ENCODE data around the gene CCDC127.

The CCDC127 gene

DNA sequence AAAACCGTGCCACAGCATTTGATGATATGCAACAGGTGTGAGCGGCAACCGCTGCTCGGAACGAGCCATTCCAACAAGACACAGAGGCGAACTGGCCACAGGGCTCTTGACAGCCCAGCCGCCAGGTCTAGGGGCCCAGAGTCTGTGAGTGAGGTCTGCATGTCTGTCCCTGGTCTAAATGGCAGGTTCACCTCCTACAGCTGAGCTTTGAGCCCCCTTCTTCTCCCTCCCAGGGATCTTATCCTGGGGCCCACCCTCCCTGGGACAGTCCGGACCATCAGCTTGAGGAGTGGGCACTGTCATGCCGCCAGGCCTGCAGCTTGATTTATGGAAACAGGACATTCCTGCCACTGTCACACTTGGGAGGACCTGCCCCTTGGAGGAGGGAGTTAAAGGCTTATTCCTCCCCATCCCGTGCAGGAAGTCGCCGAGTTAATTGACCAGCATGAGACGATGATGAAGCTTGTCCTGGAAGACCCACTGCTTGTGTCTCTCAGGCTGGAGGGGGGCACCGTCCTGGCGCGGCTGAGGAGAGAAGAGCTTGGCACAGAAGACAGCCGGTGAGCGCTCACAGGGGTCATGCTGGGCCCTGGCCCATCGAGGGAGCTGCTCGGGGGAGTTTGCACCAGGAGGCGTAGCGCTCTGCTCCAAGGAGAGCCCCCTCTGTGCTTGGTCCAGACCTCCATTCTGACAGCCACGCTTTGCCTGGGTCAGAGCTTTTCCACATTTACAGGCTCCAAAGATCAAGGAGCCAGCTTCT lies 62.1 kb downstream of the CCDC127 start:
- DNase-seq: no peak

DNA sequence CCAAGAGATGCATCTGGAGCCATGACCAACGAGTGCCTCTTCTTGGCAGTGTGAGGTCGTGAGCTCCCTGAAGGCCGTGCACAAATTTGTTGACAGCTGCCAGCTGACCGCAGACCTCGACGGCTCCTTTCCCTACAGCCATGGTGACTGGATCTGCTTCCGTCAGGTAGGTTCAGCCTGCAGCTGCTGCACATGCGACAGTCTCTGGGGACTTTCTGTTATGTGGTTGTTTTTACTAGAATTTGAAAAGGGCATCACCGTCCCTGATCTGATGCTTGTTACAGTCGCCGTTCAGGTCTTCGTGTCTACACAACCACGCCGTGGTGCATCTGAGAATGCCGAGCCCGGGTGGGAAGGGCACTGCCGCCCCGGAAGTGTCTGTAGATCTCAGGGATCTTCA lies 63.1 kb downstream of the CCDC127 start:
- DNase-seq: no peak

DNA sequence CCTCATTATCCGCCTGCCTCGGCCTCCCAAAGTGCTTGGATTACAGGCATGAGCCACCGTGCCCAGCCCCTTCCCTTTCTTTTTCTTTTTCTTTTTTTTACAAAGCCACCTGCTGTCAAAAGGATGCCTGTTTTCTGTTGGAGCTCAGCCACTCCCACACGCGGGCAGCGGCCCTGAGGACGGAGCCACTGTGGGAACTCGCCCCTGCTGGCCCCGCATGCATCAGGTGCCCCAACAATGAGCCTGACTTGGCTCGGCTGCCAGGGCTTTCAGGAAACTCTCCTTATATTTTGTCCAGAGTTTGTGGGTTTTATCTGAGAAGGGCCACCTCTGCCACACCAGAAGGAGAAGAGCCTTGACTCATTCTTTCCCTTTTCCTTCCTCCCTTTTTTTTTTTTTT lies 63.7 kb downstream of the CCDC127 start:
- DNase-seq: no peak

DNA sequence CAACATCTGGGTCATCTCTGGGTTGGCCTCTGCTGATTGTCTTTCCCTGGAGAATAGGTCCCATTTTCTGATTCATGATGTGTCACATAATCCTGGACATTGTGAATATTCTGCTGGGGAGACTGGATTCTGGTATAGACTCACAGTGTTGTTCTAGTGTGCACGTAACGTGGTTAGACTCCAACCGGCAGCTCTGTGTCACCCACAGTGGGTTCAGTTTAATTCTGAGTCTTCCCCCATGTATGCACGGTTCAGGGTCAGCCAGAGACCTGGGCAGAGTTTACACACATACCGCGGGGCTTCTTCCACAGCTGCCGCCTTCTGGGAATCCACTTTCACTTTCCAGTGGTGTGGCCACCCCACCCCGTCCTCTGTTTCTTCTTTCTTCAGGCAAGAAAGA lies 64.7 kb downstream of the CCDC127 start:
- DNase-seq: no peak

DNA sequence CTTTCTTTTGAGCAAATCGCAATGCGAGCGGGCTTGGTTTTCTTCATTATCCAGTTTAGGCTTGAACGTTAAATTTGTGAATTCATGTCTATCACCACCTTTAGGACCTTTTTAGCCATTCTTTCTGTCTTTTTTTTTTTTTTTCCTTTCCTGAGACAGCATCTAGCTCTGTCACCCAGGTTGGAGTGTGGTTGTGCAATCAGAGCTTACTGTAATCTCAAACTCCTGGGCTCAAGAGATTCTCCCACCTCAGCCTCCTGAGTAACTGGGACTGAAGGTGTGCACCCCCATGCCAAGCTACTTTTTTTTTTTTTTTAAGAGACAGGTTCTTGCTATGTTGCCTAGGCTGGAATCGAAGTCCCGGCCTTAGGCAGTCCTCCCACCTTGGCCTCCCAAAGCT lies 65.9 kb downstream of the CCDC127 start:
- DNase-seq: no peak

DNA sequence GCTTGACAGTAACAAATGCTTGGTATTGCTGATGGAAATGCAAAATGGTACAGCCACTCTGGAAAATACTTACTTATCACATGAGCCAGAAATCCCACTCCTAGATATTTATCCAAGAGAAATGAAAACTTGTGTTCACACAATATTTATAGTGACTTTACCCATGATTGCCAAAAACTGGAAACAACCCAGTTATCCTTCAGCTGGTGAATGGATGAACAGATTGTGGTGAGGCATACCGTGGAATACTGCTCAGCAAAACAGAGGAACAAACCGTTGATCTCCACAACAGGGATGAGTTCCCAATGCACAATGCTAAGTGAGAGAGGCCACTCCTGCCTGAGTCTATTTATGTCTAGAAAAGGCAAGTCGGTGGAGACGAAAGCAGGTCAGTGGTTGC lies 67.2 kb downstream of the CCDC127 start:
- DNase-seq: no peak

DNA sequence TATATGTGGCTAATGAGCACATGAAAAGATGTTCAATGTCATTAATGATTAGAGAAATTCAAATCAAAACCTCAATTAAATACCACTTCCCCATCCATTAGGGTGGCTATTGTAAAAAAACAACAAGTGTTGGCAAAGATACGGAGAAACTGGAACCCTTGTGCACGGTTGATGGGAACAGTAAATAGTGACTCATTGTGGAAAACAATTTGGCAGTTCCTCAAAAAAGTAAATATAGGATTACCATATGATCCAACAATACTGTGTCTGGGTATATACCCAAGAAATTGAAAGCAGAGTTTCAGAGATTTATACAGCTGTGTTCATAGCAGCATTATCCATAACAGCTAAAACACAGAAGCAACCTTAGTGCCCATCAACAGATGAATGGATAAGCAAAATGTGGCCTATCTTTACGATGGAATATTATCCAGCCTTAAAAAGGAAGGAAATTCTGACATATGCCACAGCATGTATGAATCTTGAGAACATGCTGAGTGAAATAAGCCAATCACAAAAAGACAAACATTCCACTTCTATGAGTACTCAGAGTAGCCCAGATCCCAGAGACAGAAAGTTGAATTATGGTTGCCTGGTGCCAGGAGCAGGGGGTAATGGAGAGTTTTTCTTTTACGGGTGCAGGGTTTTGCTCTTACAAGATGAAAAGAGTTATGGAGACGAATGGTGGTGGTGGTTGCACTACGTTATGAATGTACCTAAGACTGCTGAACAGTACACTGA lies 68.0 kb downstream of the CCDC127 start:
- DNase-seq: peak; percentile 25 to 51

DNA sequence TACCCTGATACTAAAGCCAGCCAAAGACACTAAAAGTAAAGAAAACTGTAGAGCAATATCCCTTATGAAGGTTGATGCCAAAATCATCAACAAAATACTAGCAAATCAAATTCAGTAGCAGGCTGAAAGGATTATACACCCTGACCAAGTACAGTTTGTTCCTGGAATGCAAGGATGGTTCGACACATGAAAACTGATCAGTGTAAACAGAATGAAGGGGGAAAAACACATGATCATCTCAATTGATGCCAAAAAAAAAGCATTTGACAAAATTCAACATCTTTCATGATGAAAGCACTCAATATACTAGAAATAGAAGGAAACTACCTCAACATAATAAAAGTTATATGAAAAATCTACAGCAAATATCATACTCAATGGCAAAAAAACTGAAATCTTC lies 70.2 kb downstream of the CCDC127 start:
- no peak for DNase-seq
